Vagina (tissue), 2 donors: ENCODE results near the gene MCF2. TPM values are rescaled to one million over a fixed set of nuclear protein-coding genes. Genes with fewer than 3 reads are reported as not detected.

ENCODE experiments used
- DNase-seq, 2 donors: peaks; one replicate each; pipeline ENCODE4 v3.0.0-alpha.2; 2017; ENCODE audit errors: extremely low spot score in 2 of 2
- H3K27ac ChIP-seq: fragments of 200-600 bp; sonication (generic); one replicate; pipeline ENCODE4 v1.5.1; 2019
- H3K27me3 ChIP-seq: fragments of 200-600 bp; sonication (generic); one replicate; pipeline ENCODE4 v1.5.1; 2019
- H3K36me3 ChIP-seq, 2 donors: fragments of 200-600 bp; sonication (generic); one replicate each; pipeline ENCODE4 v1.5.1; 2017 to 2019
- H3K4me1 ChIP-seq: fragments of 200-600 bp; sonication (generic); one replicate; pipeline ENCODE4 v1.5.1; 2019
- H3K4me3 ChIP-seq, 2 donors: fragments of 200-600 bp; sonication (generic); 1 replicate in 1 of 2; 2 replicates in 1 of 2; pipeline ENCODE4 v1.5.1; 2016 to 2019
- H3K9me3 ChIP-seq: fragments of 200-600 bp; sonication (generic); one replicate; pipeline ENCODE4 v1.5.1; 2019
- CTCF ChIP-seq, 3 experiments: fragments of 450-650 bp in 2 of 3; fragments of 200-600 bp in 1 of 3; sonication (generic) in 1 of 3; IDR thresholded peaks; one replicate each; pipeline ENCODE4 v1.5.1; 2017 to 2019; ENCODE audit warnings: antibody characterized with exemption in 3 of 3, mild to moderate bottlenecking in 2 of 3, moderate library complexity in 2 of 3
- POLR2A ChIP-seq, 2 donors: fragments of 450-650 bp; IDR thresholded peaks; one replicate each; pipeline ENCODE4 v1.6.1; 2017; ENCODE audit warnings: antibody characterized with exemption in 2 of 2, mild to moderate bottlenecking in 2 of 2, moderate library complexity in 2 of 2
- POLR2AphosphoS5 ChIP-seq, 2 donors: sonication (generic); formaldehyde crosslinking; IDR thresholded peaks; one replicate each; pipeline ENCODE4 v1.9.0; 2017; ENCODE audit warnings: antibody characterized with exemption in 2 of 2, mild to moderate bottlenecking in 2 of 2, low read depth in 1 of 2; ENCODE audit not compliant: insufficient read depth in 1 of 2
- intact Hi-C: fragments of 100-400 bp; cut with DNase I; formaldehyde crosslinking; loops from one replicate; pipeline ENCODE4 v1.15.1; 2023
- total RNA-seq: library from RNA; depleted of rRNA; stranded (reverse); fragments of >200 nt; gene quantifications from one replicate; pipeline ENCODE4 v1.2.3, GENCODE V29; 2016

The MCF2 gene
- total RNA-seq: 0.25 TPM

GRCh38 chrX:139708067-139708466 is at the start of gene MCF2:
TSS of gene MCF2 (minus strand) at chrX:139708167. CDS start at chrX:139651744, 56,423 bp downstream.
- no peaks in the 10 kb centered on the region for H3K36me3 ChIP-seq
- H3K4me3 ChIP-seq: no peak within 1 kb of the TSS
- intact Hi-C loops: no loop called here
- H3K27me3 ChIP-seq: no peaks in the 10 kb centered on the region
- TF ChIP-seq POLR2AphosphoS5 (IDR thresholded peaks at IDR 0.05; ENCODE audit: insufficient read depth in 1 of 2, low read depth in 1 of 2) (no peak), CTCF (IDR thresholded peaks at IDR 0.05) (no peak), POLR2A (IDR thresholded peaks at IDR 0.05) (no peak)
- no peaks in the 10 kb centered on the region for H3K4me1 ChIP-seq
- no peak for DNase-seq
- H3K27ac ChIP-seq: no peak within 1 kb of the TSS
- H3K9me3 ChIP-seq: no peaks in the 10 kb centered on the region

GRCh38 chrX:139751053-139751452 is 43.1 kb upstream of the MCF2 start:
- no peaks in the 10 kb centered on the region for H3K4me1 ChIP-seq
- H3K27me3 ChIP-seq: no peaks in the 10 kb centered on the region
- no peak for TF ChIP-seq POLR2AphosphoS5 (IDR thresholded peaks at IDR 0.05; ENCODE audit: insufficient read depth in 1 of 2, low read depth in 1 of 2)
- no peak for TF ChIP-seq CTCF (IDR thresholded peaks at IDR 0.05)
- TF ChIP-seq POLR2A (IDR thresholded peaks at IDR 0.05): no peak
- no peak for DNase-seq
- no peak overlapping the region for H3K4me3 ChIP-seq
- no peaks in the 10 kb centered on the region for H3K36me3 ChIP-seq
- intact Hi-C loops: no loop called here
- H3K9me3 ChIP-seq: no peaks in the 10 kb centered on the region
- no peak overlapping the region for H3K27ac ChIP-seq

- Histone ChIP-seq H3K36me3 (no peaks in the 10 kb centered on the region), H3K9me3 (no peaks in the 10 kb centered on the region), H3K4me1 (no peaks in the 10 kb centered on the region), H3K4me3 (no peak overlapping the region), H3K27me3 (no peaks in the 10 kb centered on the region), H3K27ac (no peak overlapping the region)
- DNase-seq: no peak
- intact Hi-C loops: no loop called here
- TF ChIP-seq CTCF (IDR thresholded peaks at IDR 0.05) (no peak), POLR2AphosphoS5 (IDR thresholded peaks at IDR 0.05; ENCODE audit: insufficient read depth in 1 of 2, low read depth in 1 of 2) (no peak)
These were observed 42.4 kb upstream of the MCF2 start for GRCh38 chrX:139750390-139750789.

GRCh38 chrX:139739138-139739537 is 31.2 kb upstream of the MCF2 start:
- H3K27ac ChIP-seq: no peak overlapping the region
- intact Hi-C loops: no loop called here
- H3K9me3 ChIP-seq: no peaks in the 10 kb centered on the region
- DNase-seq: no peak
- no peaks in the 10 kb centered on the region for H3K36me3 ChIP-seq
- no peak overlapping the region for H3K4me3 ChIP-seq
- H3K27me3 ChIP-seq: no peaks in the 10 kb centered on the region
- no peak for TF ChIP-seq CTCF (IDR thresholded peaks at IDR 0.05)
- H3K4me1 ChIP-seq: no peaks in the 10 kb centered on the region

GRCh38 chrX:139738581-139738980 is 30.6 kb upstream of the MCF2 start:
- TF ChIP-seq POLR2AphosphoS5 (IDR thresholded peaks at IDR 0.05; ENCODE audit: insufficient read depth in 1 of 2, low read depth in 1 of 2) (no peak), POLR2A (IDR thresholded peaks at IDR 0.05) (no peak), CTCF (IDR thresholded peaks at IDR 0.05) (no peak)
- H3K9me3 ChIP-seq: no peaks in the 10 kb centered on the region
- H3K27me3 ChIP-seq: no peaks in the 10 kb centered on the region
- intact Hi-C loops: no loop called here
- DNase-seq: no peak
- H3K27ac ChIP-seq: no peak overlapping the region
- H3K36me3 ChIP-seq: no peaks in the 10 kb centered on the region
- no peak overlapping the region for H3K4me3 ChIP-seq
- H3K4me1 ChIP-seq: no peaks in the 10 kb centered on the region
